Muscle layer of colon (tissue), 2 donors: Measurements from ENCODE around the gene ENTPD7.

Experiments used
- H3K27ac ChIP-seq: one replicate; pipeline ENCODE4 v1.7.0; 2013; ENCODE audit warnings: low read depth, mild to moderate bottlenecking, low read length, moderate library complexity
- H3K27me3 ChIP-seq, 2 donors: one replicate each; pipeline ENCODE4 v1.7.0; 2013; ENCODE audit warnings: low read length in 2 of 2, mild to moderate bottlenecking in 2 of 2; ENCODE audit not compliant: insufficient read depth in 2 of 2, control insufficient read depth in 1 of 2
- H3K36me3 ChIP-seq: one replicate; pipeline ENCODE4 v1.7.0; 2013; ENCODE audit warnings: mild to moderate bottlenecking, low read length; ENCODE audit not compliant: insufficient read depth
- H3K4me1 ChIP-seq: one replicate; pipeline ENCODE4 v1.7.0; 2013; ENCODE audit warnings: mild to moderate bottlenecking, low read length; ENCODE audit not compliant: insufficient read depth
- H3K4me3 ChIP-seq, 2 donors: one replicate each; pipeline ENCODE4 v1.7.0; 2013; ENCODE audit warnings: low read length in 2 of 2, low read depth in 1 of 2, mild to moderate bottlenecking in 1 of 2, moderate library complexity in 1 of 2
- H3K9ac ChIP-seq: one replicate; pipeline ENCODE4 v1.7.0; 2013; ENCODE audit warnings: low read length
- H3K9me3 ChIP-seq: one replicate; pipeline ENCODE4 v1.7.0; 2013; ENCODE audit warnings: mild to moderate bottlenecking, low read length
- donor health status: abdominal sarcoma.
- donor health status: Adenocarcinoma of cecum.

ENTPD7 gene

DNA sequence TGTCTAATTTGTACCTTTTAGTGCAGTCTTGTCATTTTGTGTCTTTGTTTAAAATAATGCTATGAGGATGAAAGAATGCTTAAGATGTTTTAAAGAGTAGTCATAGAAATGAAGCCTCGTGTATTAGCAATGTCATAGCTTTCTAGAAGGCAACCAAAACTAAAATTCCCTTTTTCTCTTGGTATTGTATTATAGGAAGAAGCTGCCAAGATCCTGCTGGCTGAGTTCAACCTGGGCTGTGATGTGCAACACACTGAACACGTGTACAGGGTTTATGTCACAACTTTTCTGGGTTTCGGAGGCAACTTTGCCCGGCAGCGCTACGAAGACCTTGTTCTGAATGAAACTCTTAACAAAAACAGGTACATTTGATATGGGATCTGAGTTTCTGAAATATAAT is 36.5 kb downstream of the ENTPD7 start:
- peaks cover 6% of the 10 kb centered on the region for H3K36me3 ChIP-seq
- H3K27me3 ChIP-seq = no peaks in the 10 kb centered on the region
- H3K4me3 ChIP-seq = no peak overlapping the region
- H3K9ac ChIP-seq = no peak overlapping the region
- no peak overlapping the region for H3K27ac ChIP-seq
- H3K4me1 ChIP-seq = no peaks in the 10 kb centered on the region
- H3K9me3 ChIP-seq = no peaks in the 10 kb centered on the region

DNA sequence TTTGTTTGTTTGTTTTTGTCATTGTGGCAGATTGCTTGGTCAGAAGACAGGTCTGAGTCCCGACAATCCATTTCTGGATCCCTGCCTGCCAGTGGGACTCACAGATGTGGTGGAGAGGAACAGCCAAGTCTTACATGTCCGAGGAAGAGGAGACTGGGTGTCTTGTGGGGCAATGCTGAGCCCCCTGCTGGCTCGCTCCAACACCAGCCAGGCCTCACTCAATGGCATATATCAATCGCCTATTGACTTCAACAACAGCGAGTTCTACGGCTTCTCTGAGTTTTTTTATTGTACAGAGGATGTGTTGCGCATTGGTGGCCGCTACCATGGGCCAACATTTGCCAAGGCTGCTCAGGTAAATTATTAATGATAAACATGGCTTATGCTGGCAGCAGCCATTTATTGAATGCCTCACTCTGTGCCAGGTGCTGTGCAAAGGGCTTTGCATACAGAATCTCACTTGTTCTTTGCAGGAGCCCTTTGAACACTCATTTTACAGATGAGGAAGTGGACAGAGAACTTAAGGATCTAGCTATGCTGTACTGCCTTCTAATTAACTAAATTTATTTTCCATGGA is 39.3 kb downstream of the ENTPD7 start:
- Histone ChIP-seq H3K36me3 (peaks cover 16% of the 10 kb centered on the region), H3K27ac (no peak overlapping the region), H3K9ac (no peak overlapping the region), H3K4me1 (no peaks in the 10 kb centered on the region), H3K27me3 (no peaks in the 10 kb centered on the region), H3K4me3 (no peak overlapping the region), H3K9me3 (no peaks in the 10 kb centered on the region)

DNA sequence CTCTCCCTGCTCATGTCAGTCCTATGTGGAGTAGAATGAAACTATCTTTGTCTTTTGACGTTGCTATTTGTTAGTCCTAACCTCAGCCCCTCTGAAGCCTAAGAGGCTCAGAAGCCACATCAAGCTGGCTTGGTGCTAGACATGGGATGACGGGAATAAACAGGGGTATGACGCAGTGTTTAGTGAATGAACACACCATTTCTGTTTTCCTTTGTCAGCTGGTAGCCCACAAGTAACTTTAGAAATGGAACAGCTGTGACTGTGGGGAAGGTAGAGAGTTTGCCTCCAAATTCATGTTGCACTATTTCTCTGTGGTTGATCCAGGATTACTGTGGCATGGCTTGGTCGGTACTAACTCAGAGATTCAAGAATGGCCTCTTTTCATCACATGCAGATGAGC is 41.3 kb downstream of the ENTPD7 start:
- Histone ChIP-seq H3K9me3 (no peaks in the 10 kb centered on the region), H3K27ac (no peak overlapping the region), H3K9ac (no peak overlapping the region), H3K4me3 (no peak overlapping the region), H3K27me3 (no peaks in the 10 kb centered on the region), H3K4me1 (no peaks in the 10 kb centered on the region), H3K36me3 (peaks cover 16% of the 10 kb centered on the region)

DNA sequence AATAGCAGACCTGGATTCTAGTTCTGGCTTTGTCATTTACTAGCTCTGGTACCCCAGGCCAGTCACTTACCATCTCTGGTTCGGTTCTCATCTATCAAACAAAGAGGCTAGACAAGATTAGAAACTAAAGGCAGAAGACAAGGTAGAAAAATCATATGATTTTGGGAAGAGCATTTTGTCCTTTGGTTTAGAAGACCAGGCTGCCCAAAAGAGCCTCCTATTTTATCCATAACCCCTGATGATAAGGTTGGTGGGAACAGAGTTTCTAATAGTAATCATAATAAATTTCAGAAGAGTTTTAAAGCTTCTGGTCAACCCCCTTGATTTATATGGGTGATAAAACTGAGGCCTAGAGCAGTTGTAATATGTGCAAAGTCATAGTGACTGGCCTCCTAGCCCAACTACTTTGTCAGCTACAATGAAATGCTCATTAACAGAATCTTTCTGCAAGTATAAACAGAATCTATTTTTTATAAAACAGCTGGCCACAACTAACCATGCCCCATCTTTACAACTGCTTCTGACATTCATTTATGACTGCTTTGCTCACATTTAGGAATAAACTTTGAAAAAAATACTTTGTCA is 49.2 kb downstream of the ENTPD7 start:
- no peaks in the 10 kb centered on the region for H3K9me3 ChIP-seq
- H3K27me3 ChIP-seq = no peaks in the 10 kb centered on the region
- peaks cover 29% of the 10 kb centered on the region for H3K4me1 ChIP-seq
- H3K36me3 ChIP-seq = peaks cover 1% of the 10 kb centered on the region
- H3K9ac ChIP-seq = no peak overlapping the region
- no peak overlapping the region for H3K4me3 ChIP-seq
- peak overlapping the region; percentile 78 for H3K27ac ChIP-seq

DNA sequence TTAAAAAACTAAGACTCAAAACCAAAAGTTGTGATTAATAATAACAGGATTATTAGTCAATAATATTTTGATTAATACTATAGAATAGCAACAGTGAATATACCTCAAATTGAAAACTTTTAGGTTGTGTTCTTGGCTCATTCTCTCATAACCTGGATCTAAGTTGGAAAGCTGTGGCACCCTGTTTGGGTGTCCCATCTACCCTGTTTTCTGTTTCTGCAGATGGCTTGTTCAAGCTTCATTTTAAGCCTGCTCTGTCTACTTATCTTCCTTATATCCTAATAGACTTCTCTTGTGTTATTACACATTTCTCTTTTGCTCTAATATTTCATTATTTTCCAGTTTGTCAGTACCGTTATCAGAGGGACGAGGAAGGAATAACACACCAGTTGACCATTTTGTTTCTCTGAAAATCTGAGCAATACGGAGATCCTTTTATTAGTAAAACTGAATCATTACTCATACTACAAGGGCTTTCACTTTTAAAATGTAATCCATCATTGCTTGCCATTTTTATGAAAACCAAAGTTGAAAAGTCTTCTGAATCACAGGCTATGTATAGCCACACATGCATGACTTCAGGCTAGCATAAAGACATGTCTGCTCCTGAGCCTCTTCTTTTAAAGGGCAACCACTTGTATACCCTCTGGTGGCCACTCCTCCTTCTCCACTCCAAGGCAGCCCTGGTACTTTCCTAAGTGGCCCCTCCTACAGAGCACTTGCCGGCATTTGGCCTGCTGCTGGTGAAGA is 50.3 kb downstream of the ENTPD7 start:
- no peaks in the 10 kb centered on the region for H3K27me3 ChIP-seq
- H3K27ac ChIP-seq = peak overlapping the region; percentile 48
- no peaks in the 10 kb centered on the region for H3K9me3 ChIP-seq
- H3K4me3 ChIP-seq = no peak overlapping the region
- H3K4me1 ChIP-seq = peaks cover 29% of the 10 kb centered on the region
- no peak overlapping the region for H3K9ac ChIP-seq
- peaks cover 3% of the 10 kb centered on the region for H3K36me3 ChIP-seq

DNA sequence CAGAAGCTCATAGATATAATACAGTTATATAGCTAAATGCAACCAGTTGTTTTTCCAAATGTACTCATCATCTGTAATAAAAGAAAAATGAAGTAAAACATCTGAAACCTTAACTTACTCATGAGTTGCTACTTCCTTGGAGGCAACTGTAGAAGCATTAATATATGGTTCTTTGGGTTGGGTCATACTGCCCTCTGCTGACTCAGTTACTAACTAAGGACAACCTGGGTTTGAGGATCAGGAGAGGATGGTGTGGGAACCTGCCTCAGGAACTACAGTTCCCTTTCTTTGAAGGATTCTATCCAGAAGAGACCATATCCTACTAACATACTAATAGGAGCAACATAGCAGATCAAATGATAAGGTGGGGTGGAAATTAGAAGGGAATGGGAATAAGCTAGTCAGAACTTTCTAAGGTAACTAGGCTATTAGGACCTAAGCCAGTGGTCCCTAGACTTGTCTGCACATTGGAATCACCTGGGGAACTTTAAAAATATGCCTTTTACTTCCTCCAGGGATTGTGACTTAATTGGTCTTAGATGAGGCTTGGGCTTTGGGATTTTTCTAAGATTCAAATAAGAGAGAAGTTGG is 51.9 kb downstream of the ENTPD7 start:
- no peak overlapping the region for H3K9ac ChIP-seq
- no peaks in the 10 kb centered on the region for H3K27me3 ChIP-seq
- no peaks in the 10 kb centered on the region for H3K9me3 ChIP-seq
- no peak overlapping the region for H3K27ac ChIP-seq
- H3K4me3 ChIP-seq = no peak overlapping the region
- peaks cover 29% of the 10 kb centered on the region for H3K4me1 ChIP-seq
- peaks cover 6% of the 10 kb centered on the region for H3K36me3 ChIP-seq

DNA sequence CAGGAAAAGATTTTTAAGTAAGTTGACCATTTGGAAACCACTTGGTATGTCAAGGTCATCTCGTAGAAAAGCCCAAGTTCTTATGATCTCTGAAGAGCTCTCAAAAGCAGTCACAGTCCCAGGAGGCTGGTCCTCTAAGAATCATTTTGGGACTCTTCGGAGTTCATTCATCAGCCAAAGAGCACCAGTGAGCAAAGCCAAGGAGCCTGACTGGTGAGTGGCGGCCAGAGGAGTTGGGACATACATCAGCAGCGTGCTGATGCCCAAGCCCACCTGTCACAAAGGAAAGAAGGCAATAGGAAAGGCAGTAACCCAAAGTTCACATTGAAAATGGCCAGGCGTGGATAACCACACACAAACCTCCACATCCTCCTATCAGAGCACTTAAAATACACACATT is 55.1 kb downstream of the ENTPD7 start:
- Histone ChIP-seq H3K4me1 (peaks cover 10% of the 10 kb centered on the region), H3K9me3 (no peaks in the 10 kb centered on the region), H3K36me3 (peaks cover 33% of the 10 kb centered on the region), H3K27ac (no peak overlapping the region), H3K27me3 (no peaks in the 10 kb centered on the region), H3K4me3 (no peak overlapping the region), H3K9ac (no peak overlapping the region)

DNA sequence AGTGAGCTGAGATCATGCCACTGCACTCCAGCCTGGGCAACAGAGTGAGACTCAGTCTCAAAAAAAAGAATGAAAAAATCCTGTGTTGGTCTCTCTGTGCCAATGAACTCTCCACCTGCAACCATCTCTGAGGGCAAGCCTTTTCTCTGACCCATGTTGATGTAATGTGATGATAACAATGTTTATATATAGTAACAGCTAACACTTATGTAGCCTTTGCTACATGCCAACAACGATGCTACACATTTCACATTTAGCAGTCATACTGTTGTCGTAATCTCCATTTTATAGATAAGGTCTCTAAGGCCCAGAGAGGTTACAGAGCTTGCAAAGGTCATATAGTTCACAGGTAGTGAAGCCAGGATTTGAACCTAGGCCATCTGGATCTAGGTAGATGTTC is 61.1 kb downstream of the ENTPD7 start:
- Histone ChIP-seq H3K27ac (no peak overlapping the region), H3K27me3 (no peaks in the 10 kb centered on the region), H3K9ac (no peak overlapping the region), H3K4me1 (no peaks in the 10 kb centered on the region), H3K4me3 (no peak overlapping the region), H3K36me3 (peaks cover 56% of the 10 kb centered on the region), H3K9me3 (no peaks in the 10 kb centered on the region)

DNA sequence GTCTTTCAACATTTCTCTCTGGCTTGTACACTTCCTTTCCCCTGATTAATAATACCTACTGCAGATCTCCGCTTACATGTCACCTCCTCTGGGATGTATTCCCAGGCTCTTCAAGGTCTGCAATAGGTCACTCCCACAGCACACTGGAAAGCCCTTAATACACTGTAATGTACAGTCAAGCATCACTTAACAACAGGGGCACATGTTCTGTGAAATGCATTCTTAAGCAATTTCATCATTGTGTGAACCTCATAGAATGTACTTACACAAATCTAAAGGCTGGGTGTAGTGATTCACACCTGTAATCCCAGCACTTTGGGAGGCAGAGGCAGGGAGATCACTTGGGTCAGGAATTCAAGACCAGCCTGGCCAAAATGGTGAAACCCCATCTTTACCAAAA is 70.7 kb downstream of the ENTPD7 start:
- peaks cover 24% of the 10 kb centered on the region for H3K36me3 ChIP-seq
- no peak overlapping the region for H3K4me3 ChIP-seq
- H3K27me3 ChIP-seq = no peaks in the 10 kb centered on the region
- H3K4me1 ChIP-seq = peaks cover 16% of the 10 kb centered on the region
- H3K9me3 ChIP-seq = no peaks in the 10 kb centered on the region
- H3K9ac ChIP-seq = no peak overlapping the region
- H3K27ac ChIP-seq = no peak overlapping the region

DNA sequence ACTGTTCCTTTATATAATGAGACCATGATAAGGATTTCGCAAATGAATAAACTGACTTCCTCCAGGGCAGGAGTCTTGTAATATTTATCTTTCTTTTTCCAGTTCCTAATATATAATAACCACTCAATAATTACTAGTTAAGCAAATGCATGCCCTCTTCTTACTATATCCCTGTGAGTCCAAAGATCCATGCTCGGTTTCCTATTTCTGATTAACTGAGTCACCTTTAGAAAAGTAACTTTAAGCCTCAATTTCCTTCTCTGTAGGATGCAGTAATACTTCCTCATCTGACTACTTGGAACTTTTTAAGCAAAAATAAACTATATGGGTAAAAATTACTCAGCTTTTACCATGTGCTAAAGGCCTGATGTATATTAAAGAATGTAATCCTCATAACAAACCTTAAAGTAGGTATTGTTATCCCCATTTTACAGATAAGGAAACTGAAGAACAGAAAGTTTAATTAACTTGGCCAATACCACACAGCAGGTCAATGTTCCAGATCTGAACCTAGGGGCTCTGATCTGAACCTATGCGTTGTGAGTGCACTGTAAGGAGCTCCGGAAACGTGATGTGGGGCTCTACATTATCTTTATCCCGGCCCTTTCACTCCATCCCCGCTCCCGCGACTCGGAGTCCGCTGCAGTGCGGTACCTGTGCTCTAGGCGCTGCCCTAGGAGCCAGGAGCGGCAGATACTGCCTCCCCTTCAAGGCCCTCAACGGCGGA is 72.2 kb downstream of the ENTPD7 start:
- Histone ChIP-seq H3K27me3 (no peaks in the 10 kb centered on the region), H3K4me3 (peak overlapping the region; percentile 70 to 74), H3K27ac (peak overlapping the region; percentile 94), H3K4me1 (peaks cover 16% of the 10 kb centered on the region), H3K9me3 (no peaks in the 10 kb centered on the region), H3K9ac (peak overlapping the region; percentile 76), H3K36me3 (peaks cover 17% of the 10 kb centered on the region)
